ENCODE data around the gene PLD5. TPM values are rescaled to one million over a fixed set of nuclear protein-coding genes. Genes with fewer than 3 reads are reported as not detected.

PLD5 gene
- total RNA-seq, 1 donor from 2014 or later: not detected

DNA sequence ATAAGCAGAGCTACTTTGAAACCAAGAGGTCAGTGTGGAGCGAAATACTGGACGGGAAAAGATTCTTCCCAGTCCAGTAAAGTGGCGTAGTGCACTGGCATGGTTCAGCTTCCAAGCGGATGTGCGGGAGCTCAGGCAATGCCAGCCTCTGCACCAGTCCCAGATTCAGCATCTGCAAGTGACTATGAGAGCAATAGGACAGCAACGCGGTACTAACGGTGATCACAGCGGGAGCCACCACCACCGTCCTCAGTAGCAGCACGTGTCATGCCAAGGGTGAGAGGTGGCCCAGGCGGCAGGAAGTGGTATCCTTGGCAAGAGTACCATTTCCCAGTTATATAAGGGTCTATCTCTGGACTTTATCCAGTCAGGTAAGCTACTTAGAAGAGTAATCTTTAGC lies 17.8 kb downstream of the PLD5 start:
- TF ChIP-seq, protein P1, sequence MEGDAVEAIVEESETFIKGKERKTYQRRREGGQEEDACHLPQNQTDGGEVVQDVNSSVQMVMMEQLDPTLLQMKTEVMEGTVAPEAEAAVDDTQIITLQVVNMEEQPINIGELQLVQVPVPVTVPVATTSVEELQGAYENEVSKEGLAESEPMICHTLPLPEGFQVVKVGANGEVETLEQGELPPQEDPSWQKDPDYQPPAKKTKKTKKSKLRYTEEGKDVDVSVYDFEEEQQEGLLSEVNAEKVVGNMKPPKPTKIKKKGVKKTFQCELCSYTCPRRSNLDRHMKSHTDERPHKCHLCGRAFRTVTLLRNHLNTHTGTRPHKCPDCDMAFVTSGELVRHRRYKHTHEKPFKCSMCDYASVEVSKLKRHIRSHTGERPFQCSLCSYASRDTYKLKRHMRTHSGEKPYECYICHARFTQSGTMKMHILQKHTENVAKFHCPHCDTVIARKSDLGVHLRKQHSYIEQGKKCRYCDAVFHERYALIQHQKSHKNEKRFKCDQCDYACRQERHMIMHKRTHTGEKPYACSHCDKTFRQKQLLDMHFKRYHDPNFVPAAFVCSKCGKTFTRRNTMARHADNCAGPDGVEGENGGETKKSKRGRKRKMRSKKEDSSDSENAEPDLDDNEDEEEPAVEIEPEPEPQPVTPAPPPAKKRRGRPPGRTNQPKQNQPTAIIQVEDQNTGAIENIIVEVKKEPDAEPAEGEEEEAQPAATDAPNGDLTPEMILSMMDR (IDR thresholded peaks at IDR 0.05): no peak
- no peak overlapping the region for H3K27ac Mint-ChIP-seq (ENCODE audit: unreplicated experiment)
- peaks cover 6% of the 10 kb centered on the region for H3K9me3 Mint-ChIP-seq (ENCODE audit: low read depth)
- no peak for DNase-seq (ENCODE audit: low spot score)
- H3K36me3 Mint-ChIP-seq (ENCODE audit: low read depth): no peaks in the 10 kb centered on the region
- H3K4me1 Mint-ChIP-seq (ENCODE audit: low read depth): no peaks in the 10 kb centered on the region
- H3K4me3 Mint-ChIP-seq (ENCODE audit: unreplicated experiment): no peak overlapping the region
- no peaks in the 10 kb centered on the region for H3K27me3 Mint-ChIP-seq (ENCODE audit: low read depth)

DNA sequence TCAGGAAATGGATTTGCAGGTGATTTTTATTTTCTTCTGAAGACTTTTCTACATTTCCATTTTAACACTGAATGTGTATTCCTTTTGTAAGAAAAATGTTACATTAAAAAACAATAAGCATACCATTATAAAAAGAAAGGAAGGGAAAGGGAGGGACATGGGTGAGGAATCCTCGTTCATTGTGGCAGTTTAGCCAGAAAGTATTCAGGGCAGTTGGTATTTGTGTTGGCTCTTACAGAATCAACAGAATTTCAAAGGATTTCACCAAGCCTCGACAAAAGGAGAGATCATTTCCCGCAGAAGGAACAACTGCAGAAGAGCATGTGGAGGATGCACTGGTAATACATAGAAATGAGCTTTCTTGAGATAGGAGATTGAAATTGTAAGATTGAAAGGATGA lies 35.0 kb downstream of the PLD5 start:
- Mint-ChIP-seq H3K9me3 (ENCODE audit: low read depth) (peaks cover 7% of the 10 kb centered on the region), H3K27me3 (ENCODE audit: low read depth) (peaks cover 2% of the 10 kb centered on the region), H3K27ac (ENCODE audit: unreplicated experiment) (no peak overlapping the region), H3K4me3 (ENCODE audit: unreplicated experiment) (no peak overlapping the region), H3K36me3 (ENCODE audit: low read depth) (no peaks in the 10 kb centered on the region), H3K4me1 (ENCODE audit: low read depth) (no peaks in the 10 kb centered on the region)
- TF ChIP-seq, protein P1 (IDR thresholded peaks at IDR 0.05): no peak
- no peak for DNase-seq (ENCODE audit: low spot score)

DNA sequence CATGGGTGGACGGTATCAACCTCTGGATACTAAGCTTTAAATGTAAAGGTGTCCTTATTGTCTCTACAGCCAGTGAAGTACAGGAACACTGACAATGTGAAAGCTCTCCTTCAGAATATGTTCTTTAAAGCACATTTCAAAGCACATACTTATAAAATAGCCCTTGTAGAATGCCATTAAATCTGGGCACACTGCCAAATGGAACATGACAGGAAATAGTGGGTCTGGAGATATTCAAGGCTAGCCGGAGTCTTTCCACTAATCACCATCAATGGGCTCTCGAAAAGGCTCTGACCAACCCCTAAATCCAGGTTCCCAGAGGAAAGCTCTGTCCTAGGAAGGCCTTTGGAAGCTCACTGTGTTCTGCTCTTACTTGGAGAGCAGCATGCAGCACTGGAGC lies 46.6 kb downstream of the PLD5 start:
- Mint-ChIP-seq H3K4me1 (ENCODE audit: low read depth) (no peaks in the 10 kb centered on the region), H3K27me3 (ENCODE audit: low read depth) (no peaks in the 10 kb centered on the region), H3K9me3 (ENCODE audit: low read depth) (peaks cover 6% of the 10 kb centered on the region), H3K36me3 (ENCODE audit: low read depth) (no peaks in the 10 kb centered on the region), H3K4me3 (ENCODE audit: unreplicated experiment) (no peak overlapping the region), H3K27ac (ENCODE audit: unreplicated experiment) (no peak overlapping the region)
- DNase-seq (ENCODE audit: low spot score): no peak
- TF ChIP-seq, protein P1 (IDR thresholded peaks at IDR 0.05): no peak

DNA sequence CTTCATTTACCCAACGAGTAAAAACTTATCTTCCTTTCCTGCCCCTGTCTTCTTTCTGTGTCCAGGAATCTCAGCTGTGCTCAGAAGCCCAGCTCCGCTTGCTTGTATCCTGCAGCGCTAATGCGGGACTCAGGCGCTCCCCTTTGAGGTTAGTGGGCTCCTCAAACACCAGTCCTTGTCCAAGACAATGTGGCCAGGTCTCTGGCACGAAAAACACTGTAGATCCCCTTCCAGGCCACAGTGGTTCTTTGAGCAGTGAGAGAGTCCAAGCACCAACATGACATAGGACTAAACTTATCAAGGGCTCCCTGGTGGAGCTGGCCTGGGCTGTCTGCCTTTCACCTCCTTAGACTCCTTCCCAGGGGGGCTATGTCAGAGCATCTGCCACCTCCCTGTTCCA lies 53.7 kb downstream of the PLD5 start:
- TF ChIP-seq, protein P1 (IDR thresholded peaks at IDR 0.05): no peak
- Mint-ChIP-seq H3K27ac (ENCODE audit: unreplicated experiment) (no peak overlapping the region), H3K27me3 (ENCODE audit: low read depth) (peaks cover 7% of the 10 kb centered on the region), H3K4me3 (ENCODE audit: unreplicated experiment) (no peak overlapping the region), H3K36me3 (ENCODE audit: low read depth) (no peaks in the 10 kb centered on the region), H3K9me3 (ENCODE audit: low read depth) (peaks cover 2% of the 10 kb centered on the region), H3K4me1 (ENCODE audit: low read depth) (no peaks in the 10 kb centered on the region)
- DNase-seq (ENCODE audit: low spot score): no peak

DNA sequence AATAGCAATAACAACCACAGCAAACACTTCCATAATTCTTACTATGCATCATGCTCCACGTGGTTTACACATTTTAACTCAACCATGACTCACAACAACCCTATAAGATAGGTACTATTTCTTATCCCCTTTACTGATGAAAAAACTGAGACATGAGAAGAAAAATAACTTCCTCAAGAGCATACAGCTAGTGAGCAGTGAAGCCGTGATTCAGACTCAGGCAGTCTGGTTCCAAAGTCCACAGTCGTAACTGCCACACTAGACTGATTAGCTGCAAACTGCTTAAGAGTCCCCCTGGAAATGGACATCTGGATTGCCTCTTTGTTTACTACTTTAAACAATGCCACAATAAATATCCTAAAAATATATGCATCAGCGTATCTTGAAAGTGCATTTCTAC lies 55.7 kb downstream of the PLD5 start:
- H3K4me3 Mint-ChIP-seq (ENCODE audit: unreplicated experiment): no peak overlapping the region
- peaks cover 7% of the 10 kb centered on the region for H3K27me3 Mint-ChIP-seq (ENCODE audit: low read depth)
- no peaks in the 10 kb centered on the region for H3K4me1 Mint-ChIP-seq (ENCODE audit: low read depth)
- DNase-seq (ENCODE audit: low spot score): no peak
- TF ChIP-seq, protein P1 (IDR thresholded peaks at IDR 0.05): no peak
- no peaks in the 10 kb centered on the region for H3K36me3 Mint-ChIP-seq (ENCODE audit: low read depth)
- no peak overlapping the region for H3K27ac Mint-ChIP-seq (ENCODE audit: unreplicated experiment)
- no peaks in the 10 kb centered on the region for H3K9me3 Mint-ChIP-seq (ENCODE audit: low read depth)
